Suprapubic skin (tissue), 4 donors: Measurements from ENCODE around the gene MED27. TPM values are rescaled to one million over a fixed set of nuclear protein-coding genes. Genes with fewer than 3 reads are reported as not detected.

ENCODE experiments used
- DNase-seq, 2 donors: peaks; one replicate each; pipeline ENCODE4 v3.0.0-alpha.2; 2019; ENCODE audit warnings: low spot score in 2 of 2
- H3K27ac ChIP-seq: fragments of 200-600 bp; sonication (generic); one replicate; pipeline ENCODE4 v1.5.1; 2019
- H3K27me3 ChIP-seq: fragments of 200-600 bp; sonication (generic); one replicate; pipeline ENCODE4 v1.5.1; 2019
- H3K36me3 ChIP-seq: fragments of 200-600 bp; sonication (generic); one replicate; pipeline ENCODE4 v1.5.1; 2019
- H3K4me1 ChIP-seq: fragments of 200-600 bp; sonication (generic); one replicate; pipeline ENCODE4 v1.5.1; 2019
- H3K4me3 ChIP-seq: fragments of 200-600 bp; sonication (generic); one replicate; pipeline ENCODE4 v1.5.1; 2019; ENCODE audit warnings: mild to moderate bottlenecking
- H3K9me3 ChIP-seq: fragments of 200-600 bp; sonication (generic); one replicate; pipeline ENCODE4 v1.5.1; 2019
- EP300 ChIP-seq: sonication (generic); formaldehyde crosslinking; IDR thresholded peaks from one replicate; pipeline ENCODE4 v1.6.1; 2017; ENCODE audit warnings: antibody characterized with exemption
- POLR2A ChIP-seq, 2 donors: fragments of 450-650 bp; IDR thresholded peaks; one replicate each; pipeline ENCODE4 v1.6.1; 2017; ENCODE audit warnings: antibody characterized with exemption in 2 of 2, mild to moderate bottlenecking in 2 of 2, moderate library complexity in 2 of 2
- POLR2AphosphoS5 ChIP-seq, 3 donors: sonication (generic); formaldehyde crosslinking; IDR thresholded peaks; one replicate each; pipeline ENCODE4 v1.6.1; 2017; ENCODE audit warnings: antibody characterized with exemption in 3 of 3
- whole genome bisulfite sequencing: methylation state at CpG from one replicate; pipeline ENCODE4 v1.1.5; 2018; 5-methylcytosine and 5-hydroxymethylcytosine counted together
- total RNA-seq, 4 donors: library from RNA; depleted of rRNA; stranded (reverse); fragments of >200 nt; gene quantifications; one replicate each; pipeline ENCODE4 v1.1.0, GENCODE V29; 2016
- TF ChIP-seq, protein P1 (sequence below), 2 donors: fragments of 200-600 bp in 1 of 2; fragments of 450-650 bp in 1 of 2; sonication (generic) in 1 of 2; IDR thresholded peaks; one replicate each; pipeline ENCODE4 v1.5.1; 2016 to 2019; ENCODE audit warnings: antibody characterized with exemption in 2 of 2, mild to moderate bottlenecking in 1 of 2, moderate library complexity in 1 of 2

The MED27 gene
- total RNA-seq, 4 donors from 2014 or later = 12.6 to 20.3 (median 16.0) TPM

DNA sequence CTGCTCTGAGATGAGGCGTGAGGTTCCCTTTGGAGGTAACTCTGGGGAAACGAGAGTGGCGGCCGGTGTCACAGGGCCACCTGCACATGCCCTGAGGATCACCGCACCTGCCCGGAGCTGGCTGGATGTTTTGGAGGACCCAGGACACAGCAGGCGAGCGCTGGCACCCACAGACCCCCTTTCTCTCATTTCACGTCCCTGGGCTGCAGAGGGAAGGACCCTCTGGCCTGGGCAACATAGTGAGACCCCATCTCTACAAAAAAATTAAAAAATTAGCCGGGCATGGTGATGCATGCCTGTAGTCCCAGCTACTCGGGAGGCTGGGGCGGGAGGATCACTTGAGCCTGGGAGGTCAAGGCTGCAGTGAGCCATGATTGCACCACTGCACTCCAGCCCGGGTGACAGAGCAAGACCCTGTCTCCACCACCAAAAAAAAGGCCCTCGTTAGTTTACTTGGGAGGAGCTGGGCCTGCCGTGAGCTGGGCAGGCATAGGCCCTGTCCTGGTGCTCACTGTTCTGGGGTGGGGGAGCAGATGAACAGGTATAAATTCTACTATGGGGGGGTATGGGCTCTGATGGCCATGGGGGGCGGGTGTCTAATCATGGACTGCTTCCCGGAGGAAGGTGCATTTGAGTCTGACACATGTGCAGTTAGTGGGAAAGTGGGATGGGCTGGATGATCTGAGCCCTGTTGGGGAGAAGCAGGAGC is 242.9 kb downstream of the MED27 start:
- Histone ChIP-seq H3K27ac (no peak overlapping the region), H3K36me3 (no peaks in the 10 kb centered on the region), H3K4me1 (no peaks in the 10 kb centered on the region), H3K27me3 (peaks cover 61% of the 10 kb centered on the region), H3K4me3 (no peak overlapping the region), H3K9me3 (peaks cover 14% of the 10 kb centered on the region)
- WGBS = 90% methylated on average over 16 of the region's 17 CpGs
- no peak for DNase-seq
- TF ChIP-seq, protein P1, sequence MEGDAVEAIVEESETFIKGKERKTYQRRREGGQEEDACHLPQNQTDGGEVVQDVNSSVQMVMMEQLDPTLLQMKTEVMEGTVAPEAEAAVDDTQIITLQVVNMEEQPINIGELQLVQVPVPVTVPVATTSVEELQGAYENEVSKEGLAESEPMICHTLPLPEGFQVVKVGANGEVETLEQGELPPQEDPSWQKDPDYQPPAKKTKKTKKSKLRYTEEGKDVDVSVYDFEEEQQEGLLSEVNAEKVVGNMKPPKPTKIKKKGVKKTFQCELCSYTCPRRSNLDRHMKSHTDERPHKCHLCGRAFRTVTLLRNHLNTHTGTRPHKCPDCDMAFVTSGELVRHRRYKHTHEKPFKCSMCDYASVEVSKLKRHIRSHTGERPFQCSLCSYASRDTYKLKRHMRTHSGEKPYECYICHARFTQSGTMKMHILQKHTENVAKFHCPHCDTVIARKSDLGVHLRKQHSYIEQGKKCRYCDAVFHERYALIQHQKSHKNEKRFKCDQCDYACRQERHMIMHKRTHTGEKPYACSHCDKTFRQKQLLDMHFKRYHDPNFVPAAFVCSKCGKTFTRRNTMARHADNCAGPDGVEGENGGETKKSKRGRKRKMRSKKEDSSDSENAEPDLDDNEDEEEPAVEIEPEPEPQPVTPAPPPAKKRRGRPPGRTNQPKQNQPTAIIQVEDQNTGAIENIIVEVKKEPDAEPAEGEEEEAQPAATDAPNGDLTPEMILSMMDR (IDR thresholded peaks at IDR 0.05) = no peak
- TF ChIP-seq EP300 = no peak
- TF ChIP-seq POLR2AphosphoS5 (IDR thresholded peaks at IDR 0.05) = no peak
- no peak for TF ChIP-seq POLR2A (IDR thresholded peaks at IDR 0.05)

DNA sequence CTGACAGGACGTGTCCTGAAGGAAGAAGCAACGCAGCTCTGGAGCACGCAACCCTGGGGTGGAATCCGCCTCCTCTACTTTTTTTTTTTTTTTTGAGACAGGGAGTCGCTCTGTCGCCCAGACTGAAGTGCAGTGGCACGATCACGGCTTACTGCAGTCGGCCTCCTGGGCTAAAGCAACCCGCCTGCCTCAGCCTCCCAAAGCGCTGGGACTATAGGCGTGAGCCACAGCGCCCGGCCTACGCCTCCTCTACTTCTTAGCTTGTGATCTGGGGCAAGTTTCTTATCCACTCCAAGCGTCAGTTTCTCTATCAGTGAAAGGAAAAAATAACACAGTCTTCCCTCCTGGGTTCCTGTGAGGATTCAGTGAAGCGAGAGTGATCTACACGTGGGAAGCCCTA is 243.6 kb downstream of the MED27 start:
- H3K36me3 ChIP-seq = no peaks in the 10 kb centered on the region
- no peaks in the 10 kb centered on the region for H3K4me1 ChIP-seq
- H3K27ac ChIP-seq = no peak overlapping the region
- H3K9me3 ChIP-seq = peaks cover 14% of the 10 kb centered on the region
- 82% methylated on average over 18 of the region's 18 CpGs for WGBS
- no peak overlapping the region for H3K4me3 ChIP-seq
- TF ChIP-seq POLR2AphosphoS5 (IDR thresholded peaks at IDR 0.05) (no peak), POLR2A (IDR thresholded peaks at IDR 0.05) (no peak), EP300 (no peak)
- TF ChIP-seq, protein P1 (IDR thresholded peaks at IDR 0.05) = no peak
- no peak for DNase-seq
- peaks cover 65% of the 10 kb centered on the region for H3K27me3 ChIP-seq

DNA sequence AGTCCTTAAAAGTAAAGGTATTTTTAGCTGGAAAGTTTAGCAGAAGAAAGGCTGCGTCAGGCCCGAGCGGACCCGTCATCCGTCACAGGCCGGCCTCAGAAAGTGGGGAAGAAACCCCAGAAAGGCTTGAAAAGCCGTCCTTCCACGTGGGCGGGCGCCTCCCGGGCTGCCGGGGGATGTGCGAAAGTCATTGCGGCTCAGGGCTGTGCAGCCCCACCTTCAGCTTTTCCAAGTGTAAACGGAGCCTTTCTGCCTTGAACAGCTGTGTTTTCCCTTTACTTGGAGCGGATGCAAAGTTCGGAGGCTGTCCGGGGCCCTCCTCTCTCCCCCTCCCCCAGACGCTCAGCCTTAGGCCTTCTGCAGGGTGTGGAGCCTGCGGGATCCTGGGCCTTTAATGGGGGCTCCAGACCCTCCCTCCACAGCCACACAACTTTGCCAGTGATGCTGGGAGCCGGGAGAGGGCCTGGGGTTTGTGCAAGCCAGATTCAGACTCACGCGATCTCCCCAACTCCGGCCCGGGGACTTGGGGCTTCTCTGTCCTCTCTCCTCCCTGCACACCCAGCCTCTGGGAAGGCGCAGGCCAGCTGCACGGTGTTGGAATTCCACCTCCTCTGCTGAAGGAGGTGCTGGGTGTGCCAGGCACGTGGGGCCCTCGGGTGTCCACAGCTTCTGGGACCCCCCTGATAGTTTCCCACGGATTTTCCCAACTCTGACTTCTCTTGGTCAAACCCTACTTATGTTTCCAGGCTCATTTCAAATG is 244.3 kb downstream of the MED27 start:
- no peak overlapping the region for H3K4me3 ChIP-seq
- peaks cover 14% of the 10 kb centered on the region for H3K9me3 ChIP-seq
- H3K36me3 ChIP-seq = no peaks in the 10 kb centered on the region
- WGBS = 22% methylated on average over 25 of the region's 30 CpGs
- peaks cover 63% of the 10 kb centered on the region for H3K27me3 ChIP-seq
- TF ChIP-seq, protein P1 (IDR thresholded peaks at IDR 0.05) = no peak
- H3K4me1 ChIP-seq = no peaks in the 10 kb centered on the region
- DNase-seq = no peak
- H3K27ac ChIP-seq = no peak overlapping the region

DNA sequence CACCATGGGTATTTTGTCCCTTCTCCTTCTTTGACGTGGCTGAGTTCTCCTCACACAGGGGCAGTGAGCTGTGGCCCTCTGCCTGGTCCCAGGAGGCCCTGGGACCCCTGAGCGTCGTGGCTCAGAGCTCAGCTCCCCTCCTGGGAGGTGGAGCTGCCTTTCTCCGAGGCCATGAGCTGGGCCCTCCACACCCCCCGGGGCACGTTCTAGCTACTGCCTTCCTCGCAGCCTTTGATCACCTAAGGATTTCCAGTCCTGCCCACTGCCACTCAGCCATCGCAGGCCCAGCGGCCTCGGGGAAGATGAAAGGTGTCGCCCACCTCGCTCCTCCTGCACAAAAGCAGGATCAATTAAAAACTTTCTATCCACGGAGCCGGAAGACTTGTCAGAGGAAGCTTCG is 244.9 kb downstream of the MED27 start:
- TF ChIP-seq EP300 (no peak), POLR2AphosphoS5 (IDR thresholded peaks at IDR 0.05) (no peak), POLR2A (IDR thresholded peaks at IDR 0.05) (no peak)
- TF ChIP-seq, protein P1 (IDR thresholded peaks at IDR 0.05) = no peak
- no peak overlapping the region for H3K4me3 ChIP-seq
- WGBS = 45% methylated on average over 12 of the region's 15 CpGs
- H3K9me3 ChIP-seq = peaks cover 14% of the 10 kb centered on the region
- no peak overlapping the region for H3K27ac ChIP-seq
- no peaks in the 10 kb centered on the region for H3K36me3 ChIP-seq
- DNase-seq = no peak
- peaks cover 60% of the 10 kb centered on the region for H3K27me3 ChIP-seq
- H3K4me1 ChIP-seq = no peaks in the 10 kb centered on the region

DNA sequence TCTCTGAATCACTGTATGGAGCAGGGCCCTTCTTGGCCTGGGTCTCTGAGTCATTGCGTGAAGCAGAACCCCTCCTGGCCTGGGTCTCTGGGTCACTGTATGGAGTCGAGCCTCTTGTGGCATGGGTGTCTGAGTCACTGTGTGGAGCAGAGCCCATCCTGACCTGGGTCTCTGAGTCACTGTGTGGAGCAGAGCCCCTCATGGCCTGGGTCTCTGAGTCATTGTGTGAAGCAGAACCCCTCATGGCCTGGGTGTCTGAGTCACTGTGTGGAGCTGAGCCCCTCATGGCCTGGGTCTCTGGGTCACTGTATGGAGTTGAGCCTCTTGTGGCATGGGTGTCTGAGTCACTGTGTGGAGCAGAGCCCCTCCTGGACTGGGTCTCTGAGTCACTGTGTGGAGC is 245.8 kb downstream of the MED27 start:
- Histone ChIP-seq H3K36me3 (no peaks in the 10 kb centered on the region), H3K27ac (no peak overlapping the region), H3K4me1 (no peaks in the 10 kb centered on the region), H3K9me3 (peaks cover 14% of the 10 kb centered on the region), H3K4me3 (no peak overlapping the region), H3K27me3 (peaks cover 55% of the 10 kb centered on the region)
- TF ChIP-seq EP300 (no peak), POLR2A (IDR thresholded peaks at IDR 0.05) (no peak), POLR2AphosphoS5 (IDR thresholded peaks at IDR 0.05) (no peak)
- TF ChIP-seq, protein P1 (IDR thresholded peaks at IDR 0.05) = no peak
- DNase-seq = no peak
- no CpG with 5 or more reads among the region's 2 CpGs for WGBS
